Colonic mucosa (tissue), 4 donors: ENCODE measurements around the gene C16orf74. TPM values are rescaled to one million over a fixed set of nuclear protein-coding genes. Genes with fewer than 3 reads are reported as not detected.

Experiments used
- DNase-seq: peaks from one replicate; pipeline ENCODE4 v3.0.0-alpha.2; 2020
- H3K27ac ChIP-seq: fragments of 200-600 bp; one replicate; pipeline ENCODE4 v1.8.0; 2021
- H3K27me3 ChIP-seq: fragments of 200-600 bp; one replicate; pipeline ENCODE4 v1.8.0; 2021
- H3K36me3 ChIP-seq: fragments of 200-600 bp; one replicate; pipeline ENCODE4 v1.8.0; 2021
- H3K4me1 ChIP-seq: fragments of 200-600 bp; one replicate; pipeline ENCODE4 v1.8.0; 2021; ENCODE audit warnings: mild to moderate bottlenecking
- H3K4me3 ChIP-seq: fragments of 200-600 bp; one replicate; pipeline ENCODE4 v1.8.0; 2021
- H3K9ac ChIP-seq, 2 donors: one replicate each; pipeline ENCODE4 v1.7.0; 2013; ENCODE audit warnings: control low read depth in 2 of 2, low read depth in 2 of 2, low read length in 2 of 2
- H3K9me3 ChIP-seq: fragments of 200-600 bp; one replicate; pipeline ENCODE4 v1.8.0; 2021
- CTCF ChIP-seq: fragments of 200-600 bp; IDR thresholded peaks from one replicate; pipeline ENCODE4 v1.8.0; 2022; ENCODE audit warnings: antibody characterized with exemption, mild to moderate bottlenecking
- intact Hi-C: fragments of 100-400 bp; cut with DNase I; formaldehyde crosslinking; loops from one replicate; pipeline ENCODE4 v1.14.1; 2022
- total RNA-seq, 2 donors: library from RNA; stranded (reverse); fragmentation: NEBNext Ultra II Directional in 1 of 2; extraction: Animal tissue kit (Norgen Biotek cat#: 25700) in 1 of 2; gene quantifications; one replicate each; pipeline ENCODE4 v1.2.1, GENCODE V29; 2021
- donor health status: healthy.
- donor health status: DM: no; HTN: no; CAD: no.
- donor health status: DM: no; HTN: no; CAD: no.

The C16orf74 gene
- total RNA-seq, 2 donors from 2014 or later, result 0.37 to 0.96 TPM

- H3K27ac ChIP-seq, result no peak overlapping the region
- H3K9ac ChIP-seq, result peak overlapping the region in 1 of 2 donors; percentile 34
- TF ChIP-seq CTCF, result no peak
- no peaks in the 10 kb centered on the region for H3K9me3 ChIP-seq
- H3K4me1 ChIP-seq, result peaks cover 5% of the 10 kb centered on the region
- H3K4me3 ChIP-seq, result peak overlapping the region; percentile 46
- H3K36me3 ChIP-seq, result no peaks in the 10 kb centered on the region
- intact Hi-C loops, result no loop called here
- H3K27me3 ChIP-seq, result peaks cover 30% of the 10 kb centered on the region
- DNase-seq, result no peak
Measured at GRCh38 chr16:85749771-85750145, 1.1 kb downstream of the C16orf74 start.

- no peak for TF ChIP-seq CTCF
- no peaks in the 10 kb centered on the region for H3K36me3 ChIP-seq
- peaks cover 5% of the 10 kb centered on the region for H3K4me1 ChIP-seq
- no peak overlapping the region for H3K27ac ChIP-seq
- H3K9ac ChIP-seq, result no peak overlapping the region
- H3K27me3 ChIP-seq, result peaks cover 16% of the 10 kb centered on the region
- H3K9me3 ChIP-seq, result no peaks in the 10 kb centered on the region
- intact Hi-C loops, result no loop called here
- H3K4me3 ChIP-seq, result no peak overlapping the region
- no peak for DNase-seq
Measured at GRCh38 chr16:85746460-85747215, 4.3 kb downstream of the C16orf74 start.

GRCh38 chr16:85738923-85739715 lies 11.8 kb downstream of the C16orf74 start:
- TF ChIP-seq CTCF, result no peak
- no peaks in the 10 kb centered on the region for H3K9me3 ChIP-seq
- no peaks in the 10 kb centered on the region for H3K36me3 ChIP-seq
- no peaks in the 10 kb centered on the region for H3K27me3 ChIP-seq
- no peak overlapping the region for H3K27ac ChIP-seq
- H3K4me1 ChIP-seq, result no peaks in the 10 kb centered on the region
- no peak overlapping the region for H3K9ac ChIP-seq
- H3K4me3 ChIP-seq, result no peak overlapping the region
- no peak for DNase-seq
- intact Hi-C loops, result no loop called here

- Histone ChIP-seq H3K27me3 (no peaks in the 10 kb centered on the region), H3K9ac (no peak overlapping the region), H3K9me3 (no peaks in the 10 kb centered on the region), H3K4me3 (no peak overlapping the region), H3K4me1 (no peaks in the 10 kb centered on the region), H3K36me3 (no peaks in the 10 kb centered on the region), H3K27ac (no peak overlapping the region)
- no peak for DNase-seq
- intact Hi-C loops, result no loop called here
- no peak for TF ChIP-seq CTCF
Measured at GRCh38 chr16:85736921-85737320, 14.0 kb downstream of the C16orf74 start.

GRCh38 chr16:85735946-85736345 lies 14.9 kb downstream of the C16orf74 start:
- Histone ChIP-seq H3K4me3 (no peak overlapping the region), H3K9me3 (no peaks in the 10 kb centered on the region), H3K36me3 (no peaks in the 10 kb centered on the region), H3K4me1 (no peaks in the 10 kb centered on the region), H3K27ac (no peak overlapping the region), H3K9ac (no peak overlapping the region), H3K27me3 (no peaks in the 10 kb centered on the region)
- no peak for TF ChIP-seq CTCF
- intact Hi-C loops, result no loop called here
- DNase-seq, result no peak
